Ovary (tissue), 3 donors: ENCODE results near the gene QPCT.

Experiments
- CTCF ChIP-seq, 3 donors: fragments of 450-650 bp in 2 of 3; fragments of 200-600 bp in 1 of 3; IDR thresholded peaks; one replicate each; pipeline versions ENCODE4 v1.5.1 to v1.8.0; 2016 to 2022; ENCODE audit warnings: antibody characterized with exemption in 3 of 3, mild to moderate bottlenecking in 1 of 3
- EP300 ChIP-seq: sonication (generic); formaldehyde crosslinking; IDR thresholded peaks from one replicate; pipeline ENCODE4 v1.6.1; 2017; ENCODE audit warnings: antibody characterized with exemption
- donor health status: DM: no; HTN: no; CAD: no.

GRCh38 chr2:37372000-37372399, 27.6 kb downstream of the QPCT start:
- TF ChIP-seq EP300: no peak
- TF ChIP-seq CTCF (IDR thresholded peaks at IDR 0.05): no peak
